Dendritic cell treated with granulocyte-macrophage colony-stimulating factor and Interleukin-4, amounts not matched to agents 40 ng/mL and 50 ng/mL, for 4 days (primary cell): ENCODE measurements around the gene MACROD2.

Experiments used
- H3K27ac Mint-ChIP-seq: one replicate; pipeline ENCODE4 v1.8.0; 2022; ENCODE audit warnings: mild to moderate bottlenecking, mixed read lengths
- H3K27me3 Mint-ChIP-seq: one replicate; pipeline ENCODE4 v1.8.0; 2022; ENCODE audit warnings: mild to moderate bottlenecking, mixed read lengths
- H3K36me3 Mint-ChIP-seq: one replicate; pipeline ENCODE4 v1.8.0; 2022; ENCODE audit warnings: low read depth, mixed read lengths
- H3K4me1 Mint-ChIP-seq: one replicate; pipeline ENCODE4 v1.8.0; 2022; ENCODE audit warnings: low read depth, mixed read lengths
- H3K4me3 Mint-ChIP-seq: one replicate; pipeline ENCODE4 v1.8.0; 2022; ENCODE audit warnings: mild to moderate bottlenecking, moderate library complexity, mixed read lengths
- H3K9me3 Mint-ChIP-seq: one replicate; pipeline ENCODE4 v1.8.0; 2022; ENCODE audit warnings: mixed read lengths
- intact Hi-C: fragments of 100-400 bp; cut with micrococcal nuclease; formaldehyde crosslinking; loops from one replicate; pipeline ENCODE4 v1.15.0; 2022

The MACROD2 gene

DNA sequence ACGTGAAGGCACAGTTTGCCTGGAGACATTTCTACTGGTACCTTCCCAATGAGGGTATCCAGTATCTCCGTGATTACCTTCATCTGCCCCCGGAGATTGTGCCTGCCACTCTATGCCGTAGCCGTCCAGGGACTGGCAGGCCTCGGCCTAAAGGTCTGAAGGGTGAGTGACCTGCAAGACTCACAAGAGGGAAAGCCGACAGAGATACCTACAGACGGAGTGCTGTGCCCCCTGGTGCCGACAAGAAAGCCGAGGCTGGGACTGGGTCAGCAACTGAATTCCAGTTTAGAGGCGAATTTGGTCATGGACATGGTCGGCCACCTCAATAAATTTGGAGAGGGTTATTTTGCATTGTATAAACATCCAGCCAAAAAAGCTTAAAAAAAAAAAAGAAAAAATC is 762.4 kb downstream of the MACROD2 start:
- no peaks in the 10 kb centered on the region for H3K36me3 Mint-ChIP-seq
- H3K4me3 Mint-ChIP-seq = no peak overlapping the region
- H3K9me3 Mint-ChIP-seq = peaks cover 13% of the 10 kb centered on the region
- H3K4me1 Mint-ChIP-seq = no peaks in the 10 kb centered on the region
- intact Hi-C loops = no loop called here
- no peaks in the 10 kb centered on the region for H3K27me3 Mint-ChIP-seq
- H3K27ac Mint-ChIP-seq = no peak overlapping the region

DNA sequence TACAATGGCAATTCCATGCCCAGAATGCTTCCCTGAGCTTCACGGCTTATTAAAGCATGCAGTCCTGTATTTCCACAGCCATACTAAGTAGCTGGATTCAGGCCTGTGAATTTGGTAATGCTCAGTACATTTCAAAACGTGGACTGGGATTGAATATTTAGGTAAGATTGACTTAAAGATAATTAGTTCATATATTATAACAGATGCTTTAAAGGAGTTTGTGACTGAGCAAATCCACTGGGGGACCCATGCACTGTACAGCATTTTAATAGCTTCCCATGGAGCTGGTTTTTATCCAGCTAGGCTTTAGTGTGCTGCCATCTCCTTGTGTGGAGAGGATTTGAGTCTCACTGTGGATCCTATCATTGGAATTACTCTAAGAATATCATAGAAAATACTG is 763.0 kb downstream of the MACROD2 start:
- Mint-ChIP-seq H3K9me3 (peaks cover 16% of the 10 kb centered on the region), H3K27me3 (no peaks in the 10 kb centered on the region), H3K27ac (no peak overlapping the region), H3K4me1 (no peaks in the 10 kb centered on the region), H3K4me3 (no peak overlapping the region), H3K36me3 (no peaks in the 10 kb centered on the region)
- intact Hi-C loops = no loop called here

DNA sequence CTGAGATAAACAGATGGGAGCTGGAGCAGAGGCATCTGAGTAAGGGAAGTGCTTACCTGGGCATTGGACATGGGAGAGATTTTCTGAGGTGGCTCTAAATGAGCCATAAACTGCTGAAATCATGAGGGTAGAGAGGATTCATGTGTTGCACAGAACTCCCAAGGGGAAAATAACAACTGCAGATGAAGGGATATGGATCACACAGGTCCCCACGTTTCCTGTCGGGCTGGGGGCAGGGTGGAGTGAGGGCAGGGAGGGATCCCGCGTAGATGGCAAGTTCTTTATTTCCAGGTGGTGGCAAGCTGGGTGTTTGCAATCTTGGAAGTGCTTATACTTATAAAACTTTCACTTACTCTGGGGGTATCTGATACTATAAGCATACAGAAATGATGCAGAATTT is 764.7 kb downstream of the MACROD2 start:
- Mint-ChIP-seq H3K4me3 (no peak overlapping the region), H3K27ac (no peak overlapping the region), H3K36me3 (no peaks in the 10 kb centered on the region), H3K9me3 (peaks cover 28% of the 10 kb centered on the region), H3K4me1 (no peaks in the 10 kb centered on the region), H3K27me3 (no peaks in the 10 kb centered on the region)
- intact Hi-C loops = no loop called here

DNA sequence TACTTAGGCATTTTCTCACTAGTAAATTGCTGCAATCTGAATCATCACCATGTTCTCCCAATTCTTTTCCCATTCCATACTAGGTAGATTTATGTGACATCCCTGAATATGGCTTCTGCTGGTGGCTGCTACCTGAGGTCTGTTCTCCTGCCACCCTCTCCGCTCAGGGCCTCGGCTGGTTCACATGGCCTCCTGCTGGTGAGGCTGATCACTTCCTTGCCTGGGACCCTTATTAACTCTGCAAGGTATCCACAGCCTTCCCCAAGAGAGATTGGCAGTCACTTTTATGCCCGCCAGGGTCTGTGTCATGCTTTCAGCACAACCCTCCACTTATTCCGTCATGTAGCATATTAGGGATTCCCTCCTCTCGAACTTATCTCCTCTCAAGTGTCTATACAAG is 766.6 kb downstream of the MACROD2 start:
- H3K27me3 Mint-ChIP-seq = no peaks in the 10 kb centered on the region
- no peaks in the 10 kb centered on the region for H3K36me3 Mint-ChIP-seq
- no peaks in the 10 kb centered on the region for H3K4me1 Mint-ChIP-seq
- H3K9me3 Mint-ChIP-seq = peaks cover 35% of the 10 kb centered on the region
- intact Hi-C loops = no loop called here
- H3K27ac Mint-ChIP-seq = no peak overlapping the region
- no peak overlapping the region for H3K4me3 Mint-ChIP-seq

DNA sequence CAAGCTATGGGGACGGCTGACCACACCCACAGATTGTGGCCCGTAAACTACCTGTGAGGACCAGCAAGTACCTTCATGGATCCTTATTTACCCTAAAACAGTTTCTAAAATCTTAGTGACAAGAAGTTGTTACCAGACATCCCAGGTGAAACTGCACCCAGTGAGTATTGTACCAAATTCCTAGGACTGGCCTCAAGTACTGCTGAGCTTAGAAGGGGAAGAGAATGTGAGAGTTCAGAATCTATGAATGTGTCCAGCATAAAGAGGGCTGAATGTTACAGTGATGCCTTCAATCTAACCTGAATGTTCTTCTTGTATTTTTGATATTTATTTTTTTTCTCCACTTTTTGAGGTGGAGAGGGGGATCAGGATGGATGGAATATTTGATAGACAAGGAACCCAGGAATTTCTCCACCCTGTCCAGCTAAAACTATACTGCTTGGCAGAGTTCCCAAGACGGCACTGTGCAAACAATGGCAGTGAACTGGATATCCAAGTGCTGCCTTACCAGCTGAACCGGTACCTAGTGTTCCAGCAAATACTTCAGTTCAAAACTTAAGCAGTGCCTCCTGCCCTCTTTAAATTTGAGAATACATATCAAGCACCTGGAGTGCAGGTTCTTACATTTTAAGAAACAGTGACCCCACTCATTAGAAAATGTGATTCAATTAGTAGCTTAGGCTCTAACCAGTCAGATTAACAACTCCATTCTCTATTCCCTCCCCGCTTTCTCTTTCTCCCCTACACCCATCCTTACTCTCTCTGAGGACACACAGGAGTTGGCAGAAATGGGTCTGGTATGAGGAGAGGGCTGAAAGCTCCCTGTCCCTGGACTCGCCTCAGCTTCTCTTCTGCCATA is 769.4 kb downstream of the MACROD2 start:
- Mint-ChIP-seq H3K36me3 (no peaks in the 10 kb centered on the region), H3K27ac (no peak overlapping the region), H3K27me3 (no peaks in the 10 kb centered on the region), H3K4me1 (no peaks in the 10 kb centered on the region), H3K4me3 (no peak overlapping the region), H3K9me3 (peaks cover 48% of the 10 kb centered on the region)
- intact Hi-C loops = no loop called here

DNA sequence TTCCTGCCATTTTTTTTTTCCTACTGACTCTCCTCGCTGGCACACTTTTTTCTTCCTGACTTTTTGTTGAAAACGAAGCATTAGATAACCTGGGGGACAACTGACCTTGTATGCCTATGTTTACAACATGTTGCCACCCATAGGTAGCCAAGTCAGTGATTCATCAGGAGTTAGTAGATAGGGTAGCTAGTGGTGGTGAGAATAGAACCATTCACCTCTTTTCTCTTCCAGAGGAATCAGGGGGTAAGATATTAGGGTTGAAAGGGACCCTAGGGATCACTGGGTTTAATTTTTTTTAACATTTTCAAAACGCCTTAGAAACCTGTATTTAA is 770.0 kb downstream of the MACROD2 start:
- no peaks in the 10 kb centered on the region for H3K4me1 Mint-ChIP-seq
- intact Hi-C loops = no loop called here
- no peak overlapping the region for H3K27ac Mint-ChIP-seq
- no peaks in the 10 kb centered on the region for H3K36me3 Mint-ChIP-seq
- H3K27me3 Mint-ChIP-seq = no peaks in the 10 kb centered on the region
- peaks cover 48% of the 10 kb centered on the region for H3K9me3 Mint-ChIP-seq
- H3K4me3 Mint-ChIP-seq = no peak overlapping the region

DNA sequence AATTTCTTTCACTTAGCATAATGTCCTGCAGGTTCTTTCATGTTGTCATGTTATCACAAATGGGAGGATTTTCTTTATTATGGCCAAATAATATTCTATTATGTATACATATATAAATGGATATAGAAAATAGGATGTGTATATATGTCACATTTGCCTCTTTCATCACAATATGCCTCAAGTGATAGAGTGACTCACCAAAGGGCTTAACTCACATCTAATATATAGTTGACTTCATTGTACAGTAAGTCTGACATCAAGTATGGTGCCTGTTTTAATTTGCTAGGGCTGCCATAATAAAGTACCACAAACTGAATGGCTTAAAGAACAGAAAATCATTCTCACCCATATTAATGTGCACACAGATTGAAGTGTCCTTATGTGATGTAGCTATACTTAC is 778.2 kb downstream of the MACROD2 start:
- intact Hi-C loops = no loop called here
- H3K4me1 Mint-ChIP-seq = no peaks in the 10 kb centered on the region

DNA sequence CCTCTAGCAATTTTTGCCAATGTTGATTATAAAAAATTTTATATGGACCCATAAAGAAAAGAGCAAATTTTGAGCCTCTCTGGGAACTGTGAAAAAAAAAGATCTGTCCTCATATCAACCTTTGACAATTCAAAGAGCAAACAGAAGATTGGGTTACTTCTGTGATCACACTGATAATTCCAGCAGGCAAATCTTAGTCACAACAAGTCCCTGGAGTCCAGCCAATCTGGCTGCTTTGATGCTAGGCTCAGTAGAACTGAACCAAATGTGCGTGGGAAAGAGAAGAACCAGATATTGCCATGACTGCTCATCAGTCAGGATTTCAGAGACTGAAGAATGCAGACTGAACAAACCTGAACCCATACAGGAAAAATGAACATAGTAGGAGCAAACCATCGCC is 780.5 kb downstream of the MACROD2 start:
- H3K27ac Mint-ChIP-seq = no peak overlapping the region
- intact Hi-C loops = no loop called here
- no peak overlapping the region for H3K4me3 Mint-ChIP-seq
- H3K4me1 Mint-ChIP-seq = no peaks in the 10 kb centered on the region
- no peaks in the 10 kb centered on the region for H3K36me3 Mint-ChIP-seq
- peaks cover 21% of the 10 kb centered on the region for H3K9me3 Mint-ChIP-seq
- H3K27me3 Mint-ChIP-seq = no peaks in the 10 kb centered on the region

More for the DNA sequence above, 778.2 kb downstream of the MACROD2 start:
- no peak overlapping the region for H3K4me3 Mint-ChIP-seq
- H3K27ac Mint-ChIP-seq = no peak overlapping the region
- H3K36me3 Mint-ChIP-seq = no peaks in the 10 kb centered on the region
- peaks cover 19% of the 10 kb centered on the region for H3K9me3 Mint-ChIP-seq
- H3K27me3 Mint-ChIP-seq = no peaks in the 10 kb centered on the region

DNA sequence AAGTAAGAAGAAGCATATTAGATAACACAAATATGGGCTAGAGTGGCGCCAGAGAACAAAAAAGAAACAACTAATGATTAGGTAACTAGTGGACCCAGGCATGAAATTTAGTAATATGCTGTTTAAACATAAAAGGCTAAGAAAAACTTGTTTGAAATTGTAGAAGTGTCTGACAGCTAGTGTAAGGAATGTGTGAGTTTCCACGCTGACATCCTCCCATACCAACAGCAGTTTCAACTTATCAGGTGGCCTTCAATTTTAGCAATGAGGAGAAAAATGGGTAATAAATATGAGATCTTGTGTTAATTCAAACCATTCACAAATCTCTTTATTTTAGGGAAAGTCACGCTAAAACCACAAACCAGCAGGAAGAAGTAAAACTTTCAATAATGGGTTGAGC is 782.3 kb downstream of the MACROD2 start:
- Mint-ChIP-seq H3K4me3 (no peak overlapping the region), H3K9me3 (peaks cover 26% of the 10 kb centered on the region), H3K4me1 (no peaks in the 10 kb centered on the region), H3K27ac (no peak overlapping the region), H3K27me3 (no peaks in the 10 kb centered on the region), H3K36me3 (no peaks in the 10 kb centered on the region)
- intact Hi-C loops = no loop called here

DNA sequence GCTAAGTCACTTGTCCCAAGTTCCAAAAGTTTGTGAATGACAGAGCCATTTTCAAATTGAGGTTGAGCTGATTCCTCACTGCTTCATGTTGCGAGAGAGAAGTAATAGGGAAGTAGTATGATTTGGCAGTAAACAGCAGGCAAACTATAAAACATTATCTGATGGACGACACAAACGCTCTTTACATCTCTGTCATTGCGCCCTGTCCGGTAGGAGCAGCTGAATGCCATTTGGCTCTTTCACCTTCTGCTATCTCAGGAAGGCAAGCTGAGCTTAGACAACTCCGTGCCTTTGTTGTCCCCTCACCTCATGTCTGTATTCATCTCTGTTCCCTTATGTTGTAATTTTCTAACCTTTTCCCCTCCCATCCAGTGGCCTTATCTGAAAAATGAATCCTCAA is 782.8 kb downstream of the MACROD2 start:
- Mint-ChIP-seq H3K27me3 (no peaks in the 10 kb centered on the region), H3K4me3 (no peak overlapping the region), H3K4me1 (no peaks in the 10 kb centered on the region), H3K9me3 (peaks cover 31% of the 10 kb centered on the region), H3K27ac (no peak overlapping the region), H3K36me3 (no peaks in the 10 kb centered on the region)
- intact Hi-C loops = no loop called here

DNA sequence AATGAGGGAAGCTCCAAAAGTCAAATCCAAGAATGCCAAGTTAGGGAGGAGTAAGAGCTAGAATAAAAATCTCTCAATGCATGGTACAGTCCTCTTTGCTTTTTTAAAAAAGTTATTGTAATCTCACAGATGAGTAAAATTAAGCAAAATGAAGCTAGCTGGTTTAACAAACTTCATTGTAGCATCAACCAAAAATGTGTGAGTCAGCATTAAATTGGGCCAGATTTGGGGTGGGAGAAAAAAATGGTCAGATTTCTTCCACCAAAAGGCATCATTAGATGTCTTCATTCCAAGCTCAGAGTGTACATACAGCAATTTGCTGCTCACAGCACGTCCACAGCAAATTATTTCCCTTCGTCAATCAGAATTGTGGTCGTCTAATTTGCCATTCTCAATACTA is 783.6 kb downstream of the MACROD2 start:
- intact Hi-C loops = no loop called here
- no peaks in the 10 kb centered on the region for H3K4me1 Mint-ChIP-seq
- H3K27me3 Mint-ChIP-seq = no peaks in the 10 kb centered on the region
- no peak overlapping the region for H3K27ac Mint-ChIP-seq
- no peaks in the 10 kb centered on the region for H3K36me3 Mint-ChIP-seq
- H3K9me3 Mint-ChIP-seq = peaks cover 39% of the 10 kb centered on the region
- H3K4me3 Mint-ChIP-seq = no peak overlapping the region

DNA sequence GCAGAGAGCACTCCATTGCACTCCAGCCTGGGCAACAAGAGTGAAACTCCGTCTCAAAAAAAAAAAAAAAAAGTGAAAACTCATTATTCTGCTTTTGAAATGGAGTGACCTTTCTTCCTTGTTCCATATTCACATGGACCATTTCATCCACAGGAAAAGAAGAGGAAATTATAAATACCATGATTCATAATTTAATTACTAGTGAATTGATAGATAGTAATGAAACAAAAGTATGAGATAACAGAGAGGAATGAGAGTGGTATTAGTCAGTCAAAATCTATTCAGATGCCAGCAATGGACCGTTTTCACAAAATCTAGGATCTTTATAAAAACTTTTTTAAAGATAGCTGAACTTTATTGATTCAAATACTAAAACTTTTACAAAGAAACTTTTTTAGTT is 785.2 kb downstream of the MACROD2 start:
- Mint-ChIP-seq H3K36me3 (no peaks in the 10 kb centered on the region), H3K27me3 (no peaks in the 10 kb centered on the region), H3K27ac (no peak overlapping the region), H3K4me3 (no peak overlapping the region), H3K9me3 (peaks cover 48% of the 10 kb centered on the region), H3K4me1 (no peaks in the 10 kb centered on the region)
- intact Hi-C loops = no loop called here

DNA sequence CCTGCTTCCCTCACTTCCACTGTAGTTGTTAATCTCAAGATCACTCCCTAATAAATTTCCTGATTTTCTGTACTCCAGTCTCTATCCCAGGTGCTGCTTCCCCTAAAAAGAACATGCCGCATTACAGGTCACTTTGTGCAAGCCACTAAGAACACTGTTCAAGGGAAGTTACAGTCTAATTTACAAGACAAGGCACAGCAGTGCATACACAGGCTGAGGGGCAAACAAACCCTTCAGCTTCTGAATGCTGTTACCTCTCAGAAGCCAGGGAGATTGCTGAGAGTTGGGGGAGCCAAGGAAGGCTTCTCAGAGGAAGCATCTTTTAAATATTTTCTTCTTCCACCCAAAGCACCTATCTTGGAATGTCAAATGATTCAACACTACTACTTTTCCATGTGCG is 787.4 kb downstream of the MACROD2 start:
- H3K4me1 Mint-ChIP-seq = no peaks in the 10 kb centered on the region
- H3K9me3 Mint-ChIP-seq = peaks cover 51% of the 10 kb centered on the region
- no peaks in the 10 kb centered on the region for H3K36me3 Mint-ChIP-seq
- intact Hi-C loops = no loop called here
- H3K27me3 Mint-ChIP-seq = no peaks in the 10 kb centered on the region
- H3K4me3 Mint-ChIP-seq = no peak overlapping the region
- no peak overlapping the region for H3K27ac Mint-ChIP-seq

DNA sequence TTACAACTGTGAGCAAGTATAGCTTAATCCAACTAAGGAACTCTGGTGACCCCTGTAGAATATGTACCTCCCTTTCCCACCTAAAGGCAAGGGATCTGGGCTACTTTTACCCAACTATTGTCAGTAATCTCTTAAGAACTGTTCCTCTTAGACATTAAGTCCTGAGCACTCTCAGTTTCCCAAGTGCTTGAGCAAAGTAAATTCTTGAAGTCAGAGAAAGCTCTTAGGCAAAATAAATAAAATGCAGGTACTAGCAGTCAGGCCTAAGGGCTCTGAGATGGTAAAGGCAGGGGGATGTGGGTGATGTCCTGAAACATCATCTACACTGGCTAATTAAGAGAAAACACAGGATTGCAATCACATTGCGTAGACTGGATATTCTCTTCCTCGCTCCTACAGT is 788.5 kb downstream of the MACROD2 start:
- Mint-ChIP-seq H3K27ac (no peak overlapping the region), H3K36me3 (no peaks in the 10 kb centered on the region), H3K9me3 (peaks cover 42% of the 10 kb centered on the region), H3K27me3 (no peaks in the 10 kb centered on the region), H3K4me1 (no peaks in the 10 kb centered on the region), H3K4me3 (no peak overlapping the region)
- intact Hi-C loops = no loop called here

DNA sequence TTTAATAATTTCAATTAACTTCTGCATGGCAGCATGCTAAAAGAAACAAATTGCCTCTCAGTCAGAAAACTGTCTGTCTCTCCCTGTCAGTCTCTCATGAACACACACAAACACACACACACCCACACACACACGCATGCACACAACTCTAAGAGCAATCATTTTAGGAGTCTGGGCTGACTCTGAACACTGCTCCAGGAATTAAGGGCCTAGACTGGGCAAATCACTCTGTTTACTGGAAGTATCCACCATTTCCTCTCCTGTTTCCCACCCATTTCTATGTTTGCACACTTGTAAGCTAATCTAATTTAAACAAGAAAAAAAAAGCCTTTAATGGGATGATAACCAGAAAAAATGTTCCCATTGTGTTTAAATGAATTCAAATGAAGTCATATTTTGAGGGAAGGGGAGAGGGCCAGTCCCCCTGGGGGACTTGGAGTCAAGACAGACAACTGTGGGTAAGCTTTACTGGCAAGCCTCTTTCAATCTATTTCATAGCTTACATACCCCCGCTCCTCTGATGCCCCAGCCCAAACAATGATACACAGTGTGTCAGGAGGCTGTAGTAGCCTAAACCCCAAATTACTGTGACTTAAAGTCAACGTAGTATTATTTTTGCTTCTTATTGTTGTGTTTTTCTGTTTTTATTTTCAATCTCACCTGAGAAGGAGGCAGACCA is 789.9 kb downstream of the MACROD2 start:
- Mint-ChIP-seq H3K36me3 (no peaks in the 10 kb centered on the region), H3K9me3 (peaks cover 38% of the 10 kb centered on the region), H3K4me3 (no peak overlapping the region), H3K27ac (no peak overlapping the region), H3K4me1 (no peaks in the 10 kb centered on the region), H3K27me3 (no peaks in the 10 kb centered on the region)
- intact Hi-C loops = no loop called here
